Myocyte (in vitro differentiated cells): ENCODE measurements around the gene RPS6KA2. TPM values are rescaled to one million over a fixed set of nuclear protein-coding genes. Genes with fewer than 3 reads are reported as not detected.
A peak's percentile ranks its signal among the peaks of the same experiment; 100 is the strongest.

Source experiments
- DNase-seq: peaks from one replicate; pipeline ENCODE4 v3.0.0-alpha.2; 2012; ENCODE audit warnings: low read depth
- total RNA-seq: library from RNA; depleted of rRNA; stranded (reverse); fragments of >200 nt; gene quantifications from 2 replicates; pipeline ENCODE4 v1.2.3, GENCODE V29; 2014

Gene RPS6KA2
- total RNA-seq, 1 donor from 2014 or later = 14.9 TPM

DNA sequence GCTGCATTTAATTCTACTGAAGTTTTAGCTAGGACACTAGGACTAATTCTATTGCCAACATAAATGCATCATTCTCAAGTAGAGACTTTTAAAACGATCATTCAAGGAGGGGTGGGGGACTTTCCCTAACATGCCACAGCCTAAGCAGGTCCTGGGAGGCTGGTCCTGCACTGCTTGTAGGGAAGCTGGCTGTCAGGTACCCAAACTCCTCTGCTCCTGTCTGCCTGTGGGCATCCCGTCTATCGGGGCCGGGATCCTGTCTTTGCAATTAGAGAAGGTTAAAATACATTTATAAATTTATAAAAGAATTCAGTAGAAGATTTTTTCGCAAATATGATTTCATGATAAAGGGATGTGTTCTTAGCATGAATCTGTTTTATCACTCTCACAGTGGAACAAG is 192.7 kb downstream of the RPS6KA2 start:
- DNase-seq = no peak

DNA sequence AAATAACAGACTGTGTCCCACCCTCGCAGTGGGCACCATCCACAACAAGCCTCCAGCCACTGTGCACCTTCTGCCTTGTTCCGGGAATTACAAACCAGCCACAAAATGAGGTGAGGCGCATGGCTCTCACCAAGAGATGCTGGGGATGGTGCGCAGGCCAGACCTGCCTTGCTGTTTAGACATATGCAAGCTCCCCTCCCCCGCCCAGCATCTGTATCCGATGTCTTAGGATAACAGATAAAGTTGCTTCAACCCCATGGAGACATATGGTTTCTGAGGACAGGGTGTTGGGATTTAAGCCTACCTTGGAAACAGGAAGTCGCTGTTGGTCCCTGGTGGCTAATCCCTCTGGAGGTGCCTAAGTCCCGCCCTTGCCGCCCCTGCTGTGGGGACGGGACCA is 194.0 kb downstream of the RPS6KA2 start:
- DNase-seq = no peak

GRCh38 chr6:166430269-166430668 is 196.8 kb downstream of the RPS6KA2 start:
- no peak for DNase-seq

GRCh38 chr6:166424431-166424830 is 202.6 kb downstream of the RPS6KA2 start:
- DNase-seq = no peak

DNA sequence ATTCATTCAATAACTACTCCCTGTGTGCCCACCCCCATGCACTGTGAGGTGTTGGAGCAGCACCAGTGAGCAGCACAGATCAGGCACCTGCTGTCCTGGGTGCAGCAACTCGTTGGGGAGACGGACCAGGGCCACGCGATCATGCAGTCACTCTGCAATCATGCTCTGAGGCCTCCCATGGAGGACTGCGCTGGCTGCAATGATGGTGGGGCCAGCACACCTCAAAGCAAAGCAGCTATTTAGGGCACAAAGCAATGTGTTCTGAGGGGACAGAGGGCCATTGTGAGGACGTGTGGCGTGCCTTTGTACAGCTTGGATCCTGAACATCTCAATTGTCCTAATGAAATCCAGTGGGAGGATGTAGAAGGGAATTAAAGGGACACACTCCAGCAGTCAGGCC is 203.3 kb downstream of the RPS6KA2 start:
- no peak for DNase-seq

DNA sequence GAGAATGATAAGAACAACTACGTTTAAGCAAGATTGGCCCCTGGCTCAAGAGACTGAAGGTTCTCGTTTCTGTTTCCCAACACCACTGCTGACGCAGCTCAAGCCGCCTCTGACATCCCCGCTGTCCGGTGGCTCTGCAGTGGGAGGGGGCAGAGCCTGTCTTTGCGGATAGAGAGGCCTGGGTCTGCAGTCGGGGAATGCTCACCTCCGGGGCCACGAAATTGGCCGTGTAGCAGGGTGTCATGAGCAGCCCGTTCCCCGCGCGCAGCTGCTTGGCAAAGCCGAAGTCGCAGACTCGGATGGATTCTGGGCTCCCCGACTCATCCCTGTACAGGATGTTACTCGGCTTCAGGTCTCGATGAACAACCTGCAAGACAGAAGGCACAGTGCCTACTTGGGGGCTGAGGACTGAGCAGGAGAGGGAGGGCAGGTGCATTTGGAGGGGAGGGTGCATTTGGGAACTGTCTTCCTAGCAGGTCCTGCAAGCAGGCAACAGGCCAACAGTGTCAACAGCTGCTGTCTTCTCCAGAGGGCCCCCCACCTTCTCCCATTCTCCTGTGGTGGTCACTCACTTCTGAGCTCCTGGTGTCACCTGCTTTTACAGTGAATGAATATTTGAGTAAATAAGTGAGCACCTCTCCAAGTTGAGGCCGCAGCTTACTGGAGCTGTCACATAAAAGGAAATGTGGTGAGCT is 203.9 kb downstream of the RPS6KA2 start:
- no peak for DNase-seq

- DNase-seq = no peak
Measured at GRCh38 chr6:166422201-166422940, 204.7 kb downstream of the RPS6KA2 start.

DNA sequence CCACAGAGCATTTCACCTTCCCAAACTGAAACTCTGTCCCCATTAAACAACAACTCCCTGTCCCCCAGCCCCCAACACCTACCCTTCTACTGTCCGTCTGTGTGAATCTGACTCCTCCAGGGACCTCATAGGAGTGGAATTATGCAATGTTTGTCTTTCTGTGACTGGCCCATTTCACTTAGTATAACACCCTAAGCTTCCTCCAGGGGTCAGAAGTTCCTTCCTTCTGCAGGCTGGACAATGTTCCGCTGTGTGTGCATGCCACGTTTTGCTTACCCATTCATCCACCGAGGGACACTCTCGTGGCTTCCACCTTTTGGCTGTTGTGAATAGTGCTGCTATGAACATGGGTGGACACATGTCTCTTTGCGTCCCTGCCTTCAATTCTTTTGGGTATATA is 206.7 kb downstream of the RPS6KA2 start:
- no peak for DNase-seq

GRCh38 chr6:166419717-166420116 is 207.3 kb downstream of the RPS6KA2 start:
- no peak for DNase-seq

- DNase-seq = peak; percentile 92
Measured at GRCh38 chr6:166419286-166419685, 207.8 kb downstream of the RPS6KA2 start.

DNA sequence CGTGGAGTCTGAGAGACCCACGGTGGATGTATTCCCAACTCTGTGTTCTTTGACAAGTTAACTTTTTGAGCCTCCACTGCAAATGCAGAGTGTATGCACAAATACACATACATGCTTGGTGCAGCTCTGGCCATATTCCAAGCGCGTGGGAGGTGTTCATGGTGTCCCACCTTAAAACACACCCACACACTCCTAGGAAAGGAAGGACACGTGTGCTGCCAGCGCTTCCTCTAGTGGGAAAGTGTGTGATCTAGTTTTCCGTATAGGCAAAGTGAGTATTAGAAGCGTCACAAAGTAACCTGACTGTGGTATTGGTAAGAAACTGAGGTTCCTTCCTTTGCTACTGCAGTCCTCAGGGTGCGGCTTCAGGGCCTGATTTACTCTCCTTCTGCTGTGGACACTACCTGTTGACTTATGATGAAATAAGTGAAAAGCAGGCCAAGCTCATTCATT is 208.3 kb downstream of the RPS6KA2 start:
- no peak for DNase-seq

GRCh38 chr6:166417285-166417691 is 209.8 kb downstream of the RPS6KA2 start:
- no peak for DNase-seq

GRCh38 chr6:166415833-166416347 is 211.2 kb downstream of the RPS6KA2 start:
- no peak for DNase-seq

DNA sequence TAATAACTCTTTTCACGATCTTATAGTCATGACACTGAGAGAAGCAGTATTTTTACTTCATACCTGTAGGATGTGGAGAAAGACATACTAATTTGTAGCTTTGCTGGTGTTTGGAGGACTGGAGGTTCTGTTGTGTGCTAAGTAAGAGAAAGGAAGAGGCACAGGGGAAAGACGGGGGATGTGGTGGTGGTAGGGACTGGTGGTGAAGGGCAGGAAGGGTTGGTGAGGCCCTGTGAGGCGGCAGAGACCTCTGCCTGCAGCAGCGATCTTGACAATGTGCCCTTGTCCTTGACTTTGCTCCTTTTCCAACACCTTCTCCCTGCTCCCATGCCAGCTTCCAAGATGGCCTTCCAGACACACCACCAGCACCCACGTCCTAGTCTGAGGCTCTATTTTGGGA is 211.7 kb downstream of the RPS6KA2 start:
- DNase-seq = no peak

DNA sequence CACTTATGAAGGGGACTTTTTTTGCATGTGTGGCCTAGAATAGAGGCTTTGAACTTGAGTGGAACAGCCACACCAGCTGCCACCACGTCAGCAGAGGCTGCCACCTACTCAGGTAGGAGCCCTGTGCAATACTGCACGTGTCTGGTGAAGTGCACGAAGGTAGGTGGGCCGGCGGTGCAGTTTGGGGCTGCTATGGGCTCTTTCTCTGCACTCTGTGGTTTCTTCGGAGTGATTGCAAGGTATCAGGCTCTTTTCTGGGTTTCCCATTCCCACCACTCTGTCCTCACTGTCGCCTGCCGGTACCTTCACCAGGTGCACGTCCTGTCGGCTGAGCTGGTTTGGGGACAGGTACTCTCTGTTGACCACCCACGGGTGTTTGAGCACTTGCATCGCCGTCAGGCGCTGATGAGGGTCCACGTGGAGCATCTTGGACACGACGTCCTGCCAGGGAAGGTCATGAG is 213.5 kb downstream of the RPS6KA2 start:
- DNase-seq = no peak

DNA sequence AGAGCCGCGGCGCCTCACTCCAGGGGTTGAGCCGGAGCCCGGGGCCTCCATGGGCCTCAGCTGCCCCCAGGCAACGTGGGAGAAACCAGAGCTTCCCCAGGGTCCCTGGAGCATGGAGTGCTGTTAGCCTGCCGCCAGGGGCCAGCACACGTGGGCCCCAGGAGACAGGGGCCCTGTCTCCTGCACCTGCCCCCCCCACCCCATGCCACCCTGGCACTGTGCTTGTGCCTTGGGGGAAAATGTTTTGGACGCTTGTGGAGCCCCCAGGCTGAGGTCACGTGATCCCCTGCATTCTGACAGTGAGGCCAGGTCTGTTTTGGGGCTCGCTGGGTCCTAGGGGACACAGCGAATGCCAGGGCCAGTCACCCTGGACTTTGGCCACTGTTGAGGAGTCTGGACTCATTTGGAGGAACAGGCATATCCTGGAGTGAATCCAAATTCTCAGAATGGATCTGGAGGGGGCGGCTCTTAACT is 214.1 kb downstream of the RPS6KA2 start:
- no peak for DNase-seq

DNA sequence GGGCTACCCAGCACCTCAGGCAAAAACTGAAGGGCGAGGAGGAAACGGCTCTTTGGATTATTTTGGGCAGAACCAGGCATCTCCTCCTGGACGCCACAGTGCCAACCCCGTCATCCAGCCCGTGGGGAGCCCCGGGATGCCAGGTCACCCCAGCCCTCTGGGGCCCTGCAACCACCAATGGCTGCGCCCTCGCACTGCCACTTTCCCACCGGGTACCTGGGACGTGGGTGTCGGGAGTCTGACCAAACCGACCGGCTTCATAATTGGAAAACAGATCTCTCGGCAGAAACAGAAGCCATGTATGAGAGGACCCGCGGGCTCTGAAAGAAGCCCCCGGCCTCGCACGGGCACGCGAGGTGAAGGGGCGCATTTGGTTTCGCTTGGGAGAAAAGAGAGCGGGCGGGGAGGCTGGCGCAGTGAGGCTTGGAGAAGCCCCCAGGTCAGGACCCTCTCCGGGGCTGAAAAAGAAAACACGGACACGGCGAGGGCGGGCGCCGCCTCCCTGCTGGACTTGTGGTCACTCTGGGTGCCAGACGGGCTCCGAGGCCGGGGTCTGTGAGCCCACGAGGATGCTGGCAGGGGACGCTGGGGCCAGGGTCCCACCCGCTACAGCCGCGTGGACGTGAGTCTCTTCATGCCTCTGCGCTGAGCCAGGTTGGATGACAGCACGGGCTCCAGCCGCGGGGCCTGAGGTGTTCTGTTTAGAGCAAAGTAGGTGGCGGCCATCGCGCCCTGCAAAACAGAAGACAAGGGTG is 214.7 kb downstream of the RPS6KA2 start:
- no peak for DNase-seq

- no peak for DNase-seq
Measured at GRCh38 chr6:166411721-166412151, 215.3 kb downstream of the RPS6KA2 start.

DNA sequence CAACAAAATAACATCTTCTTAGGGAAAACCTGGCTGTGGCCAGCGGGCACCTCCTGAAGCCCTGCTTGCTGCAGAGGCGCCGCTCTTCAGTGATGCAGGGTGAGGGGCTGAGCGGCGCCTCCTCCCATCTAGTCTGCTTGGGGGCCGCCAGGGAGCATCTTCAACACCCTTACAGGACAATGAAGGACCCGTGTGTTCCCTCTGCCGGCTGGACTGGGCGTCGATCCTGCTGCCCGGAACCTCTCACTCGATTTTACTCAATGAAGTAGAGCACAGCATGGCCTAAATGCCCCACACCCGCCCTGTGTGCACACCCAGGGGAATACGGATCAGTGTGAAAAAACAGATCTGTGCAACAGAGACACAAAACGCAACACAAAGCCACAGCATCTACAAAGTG is 215.8 kb downstream of the RPS6KA2 start:
- no peak for DNase-seq

DNA sequence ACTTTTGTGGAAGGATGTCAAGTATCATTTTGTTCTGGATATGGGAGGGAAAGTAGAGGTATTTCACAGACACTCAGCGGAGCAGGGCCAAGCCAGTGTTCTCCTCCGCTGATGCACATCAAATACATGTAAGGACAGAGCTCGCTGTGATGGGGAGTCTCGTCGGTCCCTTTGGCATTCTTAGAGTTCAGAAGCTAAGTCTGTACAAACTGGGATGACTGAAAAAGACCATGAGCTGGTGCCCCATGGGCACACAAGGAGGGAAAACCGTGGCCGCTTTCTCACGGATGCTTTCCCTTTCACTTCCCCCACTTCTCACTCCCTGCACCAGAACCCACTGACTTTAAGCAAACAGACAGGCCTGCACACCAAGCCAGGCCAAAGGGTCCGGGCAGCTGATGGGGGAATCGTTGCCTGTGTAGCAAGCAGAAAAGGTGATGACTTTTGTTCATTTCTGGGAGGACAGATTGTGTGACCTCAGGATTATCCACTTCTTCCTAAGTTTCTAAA is 216.6 kb downstream of the RPS6KA2 start:
- no peak for DNase-seq
